HG02840 (cell line): Measurements from ENCODE around the gene PRKN.
"Not testable (repeated sequence)": the region's sequence is repeated elsewhere in the genome, so short reads cannot be mapped to it uniquely, and the experiment has no call there.

Experiments used
- ATAC-seq: cut with Tn5 transposase; IDR thresholded peaks from one replicate; pipeline ENCODE4 v1.9.1; 2021; ENCODE audit warnings: mild to moderate bottlenecking, moderate library complexity, moderate number of reproducible peaks; ENCODE audit not compliant: unreplicated experiment, low FRiP score

The PRKN gene

GRCh38 chr6:161901740-161902426 is 825.7 kb downstream of the PRKN start:
- no peak for ATAC-seq

GRCh38 chr6:161894436-161894835 is 833.1 kb downstream of the PRKN start:
- no peak for ATAC-seq

GRCh38 chr6:161891542-161891941 is 836.0 kb downstream of the PRKN start:
- ATAC-seq = no peak

GRCh38 chr6:161890832-161891297 is 836.7 kb downstream of the PRKN start:
- ATAC-seq = no peak

- no peak for ATAC-seq
Observed at GRCh38 chr6:161890133-161890831, 837.3 kb downstream of the PRKN start.

GRCh38 chr6:161889324-161889723 is 838.2 kb downstream of the PRKN start:
- no peak for ATAC-seq

- ATAC-seq = not testable (repeated sequence)
Observed at GRCh38 chr6:161886545-161886944, 841.0 kb downstream of the PRKN start.

- no peak for ATAC-seq
Observed at GRCh38 chr6:161884782-161885181, 842.8 kb downstream of the PRKN start.

GRCh38 chr6:161882196-161882765 is 845.3 kb downstream of the PRKN start:
- ATAC-seq = no peak

- no peak for ATAC-seq
Observed at GRCh38 chr6:161880056-161880455, 847.5 kb downstream of the PRKN start.

GRCh38 chr6:161876231-161876630 is 851.3 kb downstream of the PRKN start:
- no peak for ATAC-seq

GRCh38 chr6:161870236-161870901 is 857.2 kb downstream of the PRKN start:
- no peak for ATAC-seq

GRCh38 chr6:161869491-161869890 is 858.1 kb downstream of the PRKN start:
- ATAC-seq = no peak

GRCh38 chr6:161866570-161866969 is 861.0 kb downstream of the PRKN start:
- no peak for ATAC-seq

- ATAC-seq = not testable (repeated sequence)
Observed at GRCh38 chr6:161861061-161861460, 866.5 kb downstream of the PRKN start.

- ATAC-seq = no peak
Observed at GRCh38 chr6:161853657-161854056, 873.9 kb downstream of the PRKN start.

GRCh38 chr6:161851486-161851885 is 876.1 kb downstream of the PRKN start:
- not testable (repeated sequence) for ATAC-seq

- ATAC-seq = no peak
Observed at GRCh38 chr6:161850562-161850961, 877.0 kb downstream of the PRKN start.

- no peak for ATAC-seq
Observed at GRCh38 chr6:161847628-161848027, 879.9 kb downstream of the PRKN start.

GRCh38 chr6:161844804-161845203 is 882.8 kb downstream of the PRKN start:
- ATAC-seq = no peak

GRCh38 chr6:161843066-161843465 is 884.5 kb downstream of the PRKN start:
- ATAC-seq = no peak
